Activated gamma-delta T cell (primary cell): ENCODE results near the gene IMP4.
"Not testable (repeated sequence)": the region's sequence is repeated elsewhere in the genome, so short reads cannot be mapped to it uniquely, and the experiment has no call there.

Source experiments
- DNase-seq: peaks from one replicate; lab custom pipeline; 2025; lab: John Stamatoyannopoulos, UW
- total RNA-seq, 2 donors: gene quantifications; one replicate each; lab custom pipeline; 2026; lab: John Stamatoyannopoulos, UW

Gene IMP4
- 55.6 to 57.4 reads per million in 2 donors for total RNA-seq

- peak; percentile 55 for DNase-seq
Measured at GRCh38 chr2:130342533-130343275, at the start of gene IMP4. TSS of gene IMP4 (plus strand) at chr2:130342897. CDS start at chr2:130342933, 36 bp downstream.

GRCh38 chr2:130300258-130300969, 42.3 kb upstream of the IMP4 start:
- no peak for DNase-seq

- no peak for DNase-seq
Measured at GRCh38 chr2:130300970-130301348, 41.7 kb upstream of the IMP4 start.

- DNase-seq: no peak
Measured at GRCh38 chr2:130302164-130302886, 40.4 kb upstream of the IMP4 start.

- DNase-seq: no peak
Measured at GRCh38 chr2:130303169-130303568, 39.5 kb upstream of the IMP4 start.

- DNase-seq: no peak
Measured at GRCh38 chr2:130304726-130305125, 38.0 kb upstream of the IMP4 start.

- no peak for DNase-seq
Measured at GRCh38 chr2:130307850-130308249, 34.8 kb upstream of the IMP4 start.

- DNase-seq: no peak
Measured at GRCh38 chr2:130310881-130311280, 31.8 kb upstream of the IMP4 start.

- no peak for DNase-seq
Measured at GRCh38 chr2:130313812-130314334, 28.8 kb upstream of the IMP4 start.

- no peak for DNase-seq
Measured at GRCh38 chr2:130314377-130314776, 28.3 kb upstream of the IMP4 start.

- DNase-seq: no peak
Measured at GRCh38 chr2:130316596-130316995, 26.1 kb upstream of the IMP4 start.

GRCh38 chr2:130318906-130319305, 23.8 kb upstream of the IMP4 start:
- no peak for DNase-seq

GRCh38 chr2:130319536-130319935, 23.2 kb upstream of the IMP4 start:
- DNase-seq: no peak

GRCh38 chr2:130327703-130328527, 14.8 kb upstream of the IMP4 start:
- DNase-seq: no peak

GRCh38 chr2:130328710-130329109, 14.0 kb upstream of the IMP4 start:
- no peak for DNase-seq

- DNase-seq: peak; percentile 27
Measured at GRCh38 chr2:130332271-130333073, 10.2 kb upstream of the IMP4 start.

GRCh38 chr2:130333253-130333652, 9.4 kb upstream of the IMP4 start:
- not testable (repeated sequence) for DNase-seq

GRCh38 chr2:130334026-130334425, 8.7 kb upstream of the IMP4 start:
- DNase-seq: no peak

- no peak for DNase-seq
Measured at GRCh38 chr2:130335226-130335625, 7.5 kb upstream of the IMP4 start.

GRCh38 chr2:130336150-130336876, 6.4 kb upstream of the IMP4 start:
- no peak for DNase-seq
